ENCODE results near the gene PSMD1. TPM values are rescaled to one million over a fixed set of nuclear protein-coding genes. Genes with fewer than 3 reads are reported as not detected.

PSMD1 gene
- total and polyA plus RNA-seq, 2 experiments from 2014 or later = 148 to 177 TPM

DNA sequence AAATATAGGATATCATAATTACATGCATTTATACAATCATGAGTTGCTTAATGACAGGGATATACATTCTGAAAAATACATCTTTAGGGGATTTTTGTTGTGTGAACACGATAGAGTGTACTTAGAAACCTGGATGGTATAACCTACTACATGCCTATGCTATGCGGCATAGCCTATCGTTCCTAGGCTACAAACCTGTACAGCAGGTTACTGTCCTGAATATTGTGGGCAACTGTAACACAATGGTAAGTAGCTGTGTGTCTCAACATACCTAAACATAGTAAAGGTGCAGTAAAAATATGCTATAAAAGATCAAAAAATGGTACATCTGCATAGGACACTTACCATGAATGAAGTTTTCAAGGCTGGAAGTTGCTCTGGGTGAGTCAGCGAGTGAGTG, 12.9 kb upstream of the PSMD1 start:
- TF ChIP-seq NANOG (IDR thresholded peaks at IDR 0.05; ENCODE audit: borderline replicate concordance) (no peak), CREB1 (CRISPR knock-in tag; IDR thresholded peaks at IDR 0.05; ENCODE audit: low read depth) (no peak), ZNF462 (CRISPR knock-in tag; IDR thresholded peaks at IDR 0.05) (no peak), JUNB (IDR thresholded peaks at IDR 0.05; ENCODE audit: unreplicated experiment) (no peak), ZNF331 (CRISPR knock-in tag; IDR thresholded peaks at IDR 0.05; ENCODE audit: low read depth) (no peak), STAT1 (IDR thresholded peaks at IDR 0.05; ENCODE audit: unreplicated experiment) (no peak), ETS1 (IDR thresholded peaks at IDR 0.05) (no peak), EZH2 (IDR thresholded peaks at IDR 0.05; ENCODE audit: low read depth, unreplicated experiment) (no peak), REST (IDR thresholded peaks at IDR 0.05; ENCODE audit: unreplicated experiment) (no peak), ZNF114 (CRISPR knock-in tag; IDR thresholded peaks at IDR 0.05) (no peak), POLR2AphosphoS5 (IDR thresholded peaks at IDR 0.05; ENCODE audit: low read depth) (no peak), EZH2phosphoT487 (IDR thresholded peaks at IDR 0.05; ENCODE audit: unreplicated experiment) (no peak)
- TF ChIP-seq, protein P1, sequence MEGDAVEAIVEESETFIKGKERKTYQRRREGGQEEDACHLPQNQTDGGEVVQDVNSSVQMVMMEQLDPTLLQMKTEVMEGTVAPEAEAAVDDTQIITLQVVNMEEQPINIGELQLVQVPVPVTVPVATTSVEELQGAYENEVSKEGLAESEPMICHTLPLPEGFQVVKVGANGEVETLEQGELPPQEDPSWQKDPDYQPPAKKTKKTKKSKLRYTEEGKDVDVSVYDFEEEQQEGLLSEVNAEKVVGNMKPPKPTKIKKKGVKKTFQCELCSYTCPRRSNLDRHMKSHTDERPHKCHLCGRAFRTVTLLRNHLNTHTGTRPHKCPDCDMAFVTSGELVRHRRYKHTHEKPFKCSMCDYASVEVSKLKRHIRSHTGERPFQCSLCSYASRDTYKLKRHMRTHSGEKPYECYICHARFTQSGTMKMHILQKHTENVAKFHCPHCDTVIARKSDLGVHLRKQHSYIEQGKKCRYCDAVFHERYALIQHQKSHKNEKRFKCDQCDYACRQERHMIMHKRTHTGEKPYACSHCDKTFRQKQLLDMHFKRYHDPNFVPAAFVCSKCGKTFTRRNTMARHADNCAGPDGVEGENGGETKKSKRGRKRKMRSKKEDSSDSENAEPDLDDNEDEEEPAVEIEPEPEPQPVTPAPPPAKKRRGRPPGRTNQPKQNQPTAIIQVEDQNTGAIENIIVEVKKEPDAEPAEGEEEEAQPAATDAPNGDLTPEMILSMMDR (conservative IDR thresholded peaks at IDR 0.05; ENCODE audit: low read depth in 2 of 2) = no peak
- Histone ChIP-seq H3K4me2 (no peak overlapping the region), H3K27ac (ENCODE audit: low read depth) (no peak overlapping the region), H3K36me3 (ENCODE audit: insufficient read depth) (no peaks in the 10 kb centered on the region), H2AFZ (no peak overlapping the region), H4K20me1 (replicated peaks; ENCODE audit: insufficient read depth) (no peaks in the 10 kb centered on the region), H3K9me2 (ENCODE audit: insufficient read depth) (no peaks in the 10 kb centered on the region), H3F3A (replicated peaks; ENCODE audit: low read depth) (no peaks in the 10 kb centered on the region), H3K4me3 (no peak overlapping the region), H3K79me2 (replicated peaks; ENCODE audit: insufficient read depth) (no peaks in the 10 kb centered on the region), H3K4me1 (ENCODE audit: insufficient read depth) (no peaks in the 10 kb centered on the region), H3K27me3 (ENCODE audit: insufficient read depth) (peaks cover 23% of the 10 kb centered on the region)
- no peak overlapping the region for H3K4me3 Mint-ChIP-seq
- H3K36me3 Mint-ChIP-seq (ENCODE audit: low read depth) = no peaks in the 10 kb centered on the region; the same call in 2 of the 3 replicates
- peaks cover 13% of the 10 kb centered on the region for H3K27me3 Mint-ChIP-seq (ENCODE audit: insufficient read depth, low read depth, poor library complexity)
- ATAC-seq (no peak), DNase-seq (ENCODE audit: low spot score) (no peak)
- peaks cover 2% of the 10 kb centered on the region for H3K4me1 Mint-ChIP-seq
- H3K9me3 Mint-ChIP-seq = no peaks in the 10 kb centered on the region
- no peak overlapping the region for H3K27ac Mint-ChIP-seq

All from GM23338 (cell line).